PC-3 (cell line): Measurements from ENCODE around the gene DHCR7.

Experiments
- CTCF ChIP-seq: fragments of 300-600 bp; sonication (generic); conservative IDR thresholded peaks from 2 replicates; pipeline ENCODE4 v1.5.1; 2017; ENCODE audit warnings: antibody characterized with exemption, low read depth, mild to moderate bottlenecking, low read length
- EZH2phosphoT487 ChIP-seq: fragments of 300-600 bp; sonication (generic); IDR thresholded peaks from 2 replicates; pipeline ENCODE4 v1.6.1; 2018; ENCODE audit warnings: mild to moderate bottlenecking, antibody characterized with exemption, low read length, borderline replicate concordance

GRCh38 chr11:71397961-71398360, 50.2 kb downstream of the DHCR7 start:
- TF ChIP-seq EZH2phosphoT487 (no peak), CTCF (no peak)
